HG03521 (cell line): ENCODE data around the gene SLC6A11.

Source experiments
- ATAC-seq: cut with Tn5 transposase; IDR thresholded peaks from one replicate; pipeline ENCODE4 v1.9.1; 2021; ENCODE audit warnings: mild to moderate bottlenecking, moderate library complexity; ENCODE audit not compliant: unreplicated experiment

The SLC6A11 gene

GRCh38 chr3:10816019-10816862 lies at the start of gene SLC6A11:
Gene SLC6A11 (plus strand): TSS chr3:10816228. CDS start chr3:10816266, 38 bp downstream.
- no peak for ATAC-seq

DNA sequence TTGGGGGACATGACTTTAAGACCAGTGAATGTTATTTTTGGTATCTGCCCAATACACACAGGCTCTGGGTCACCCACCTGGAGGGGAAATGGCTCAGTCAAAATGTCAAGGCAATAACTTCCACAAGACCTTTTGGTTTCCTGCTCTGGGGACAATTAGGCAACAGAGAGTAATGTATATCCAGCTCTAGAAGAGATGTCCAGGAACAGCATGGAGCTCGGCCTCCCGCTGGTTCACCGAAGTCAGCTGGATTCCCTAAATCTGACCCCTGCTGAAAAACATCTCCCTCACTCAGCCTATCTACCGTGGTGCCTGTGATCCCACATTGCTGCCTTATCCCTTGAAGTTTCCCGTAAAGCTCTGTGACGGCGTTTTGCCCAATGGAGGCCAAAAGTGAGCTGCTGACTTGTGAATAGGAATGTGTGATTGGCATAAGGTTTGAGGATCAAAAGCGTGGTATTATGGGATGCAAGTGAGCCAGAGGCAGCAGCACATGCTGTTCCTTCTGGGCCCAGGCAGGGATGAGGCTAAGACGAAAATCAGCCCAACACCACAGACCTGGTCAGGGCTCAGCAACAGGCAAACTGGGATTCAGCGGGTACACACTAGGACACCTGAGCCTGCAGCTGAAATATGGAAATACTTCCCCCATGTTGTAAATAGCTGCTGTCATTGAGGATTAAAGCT lies 47.2 kb upstream of the SLC6A11 start:
- ATAC-seq: no peak

DNA sequence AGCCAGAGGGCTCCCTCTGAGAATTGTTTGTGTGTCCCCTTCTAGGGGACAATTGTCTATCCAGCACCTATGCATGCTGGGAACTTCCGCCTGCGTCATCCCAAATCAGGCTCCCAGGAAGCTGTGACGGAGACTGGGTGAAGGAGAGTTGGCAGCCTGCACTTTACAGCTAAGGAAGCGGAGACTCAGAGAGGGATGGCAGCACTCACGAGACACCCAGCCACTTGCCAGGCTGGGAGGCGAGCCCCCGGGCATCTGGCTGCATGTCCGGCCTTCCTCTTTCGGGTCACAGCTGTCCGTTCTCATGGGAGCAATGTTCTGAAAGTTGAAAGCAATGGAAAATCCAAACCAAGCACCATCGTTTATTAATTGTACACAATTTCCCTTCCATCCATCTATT lies 45.5 kb upstream of the SLC6A11 start:
- ATAC-seq: no peak

- no peak for ATAC-seq
These were observed 45.0 kb upstream of the SLC6A11 start for GRCh38 chr3:10770981-10771380.

DNA sequence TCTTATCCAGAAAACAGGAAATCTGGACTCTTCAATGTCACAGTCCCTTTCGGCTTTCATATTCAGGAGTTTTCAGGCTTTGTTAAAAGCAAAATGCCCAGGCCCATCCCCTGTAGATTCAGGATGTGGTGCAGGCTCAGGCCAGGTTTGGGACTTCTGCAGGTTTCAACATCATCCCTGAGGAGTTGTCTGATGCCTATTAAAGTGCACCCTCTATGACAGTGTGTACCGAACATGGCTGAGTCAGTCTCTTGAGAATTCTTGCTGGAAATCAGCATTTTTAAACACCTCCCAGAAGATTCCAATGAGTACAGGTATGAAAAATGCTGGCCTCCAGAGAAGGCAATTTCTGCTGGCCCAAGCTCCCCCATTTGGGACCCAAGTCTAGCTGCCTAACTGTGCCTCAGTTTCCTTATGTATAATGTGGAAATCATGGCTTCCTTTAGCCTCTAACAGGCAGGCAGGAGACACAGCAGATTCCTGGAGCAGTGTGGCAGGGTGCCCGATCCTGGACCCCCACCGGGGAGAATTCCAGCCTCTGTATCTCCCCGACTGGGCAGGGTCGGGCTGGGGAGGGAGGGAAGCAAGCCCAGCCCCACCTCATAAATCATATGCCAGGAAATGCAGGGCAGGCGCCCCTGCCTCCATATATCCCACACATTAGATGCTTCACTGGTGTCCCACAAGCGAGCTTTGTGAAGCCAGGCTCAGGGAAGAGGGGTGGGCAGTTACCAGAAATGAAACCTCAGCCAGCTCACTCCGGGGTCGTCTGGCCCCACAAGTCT lies 44.4 kb upstream of the SLC6A11 start:
- ATAC-seq: no peak

- no peak for ATAC-seq
These were observed 43.5 kb upstream of the SLC6A11 start for GRCh38 chr3:10772271-10773161.

GRCh38 chr3:10774129-10774670 lies 41.8 kb upstream of the SLC6A11 start:
- no peak for ATAC-seq

DNA sequence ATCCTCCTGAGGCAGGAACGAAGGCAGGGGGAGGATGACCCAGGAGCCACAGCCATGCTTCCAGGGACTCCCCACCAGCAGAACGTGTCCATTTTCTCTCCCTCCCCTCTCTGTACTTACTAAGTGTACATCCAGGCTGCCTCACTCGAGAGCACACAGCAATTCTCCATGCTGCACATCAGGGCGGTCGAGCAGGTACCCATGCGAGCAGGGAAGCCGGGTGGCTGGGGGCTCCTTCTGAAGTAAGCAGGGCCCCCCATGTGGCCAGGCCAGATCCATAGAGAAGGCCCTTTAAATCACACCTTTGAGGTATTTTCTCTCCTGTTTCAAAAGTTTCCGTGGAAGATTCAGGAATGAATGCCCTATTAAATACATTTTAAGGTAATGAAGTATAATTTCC lies 41.2 kb upstream of the SLC6A11 start:
- no peak for ATAC-seq

GRCh38 chr3:10775259-10775658 lies 40.8 kb upstream of the SLC6A11 start:
- no peak for ATAC-seq

DNA sequence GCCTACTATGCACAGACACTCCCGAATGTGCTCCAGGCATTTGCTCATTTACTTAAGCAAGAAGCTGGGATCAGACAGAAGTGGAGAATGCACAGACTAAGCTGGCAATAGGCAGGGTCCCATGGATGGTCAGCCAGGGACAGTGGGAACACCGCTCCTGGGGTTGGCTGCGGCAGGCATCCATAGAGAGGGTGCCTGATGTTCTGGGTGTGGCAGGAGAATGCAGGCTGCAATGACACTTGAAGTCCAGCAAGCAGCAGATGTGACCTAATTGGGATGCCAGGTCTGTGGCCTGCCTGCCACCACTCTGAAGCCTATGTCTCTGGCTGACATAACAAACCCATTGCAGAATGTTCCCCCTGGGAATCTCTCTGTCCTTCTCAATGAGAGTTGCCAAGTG lies 40.2 kb upstream of the SLC6A11 start:
- no peak for ATAC-seq

DNA sequence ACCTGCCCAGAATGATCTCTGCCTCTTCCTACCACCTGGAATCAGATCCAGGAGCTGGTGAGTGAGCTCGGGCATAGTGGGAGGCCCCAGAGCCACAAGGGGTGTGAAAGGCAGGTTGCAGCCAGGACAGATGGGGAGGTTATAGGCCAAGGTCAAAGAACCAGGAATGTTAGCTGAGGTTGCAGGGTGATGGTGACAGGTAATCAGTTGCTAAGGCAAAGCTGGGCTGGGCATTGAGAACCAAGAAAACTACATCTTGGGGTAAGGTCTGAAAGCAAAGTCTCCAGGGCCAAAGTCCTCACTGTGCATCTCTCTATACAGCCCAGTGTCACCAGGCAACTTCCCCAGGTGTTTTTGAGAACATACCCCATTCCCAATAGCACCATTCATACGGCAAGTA lies 38.4 kb upstream of the SLC6A11 start:
- ATAC-seq: no peak

DNA sequence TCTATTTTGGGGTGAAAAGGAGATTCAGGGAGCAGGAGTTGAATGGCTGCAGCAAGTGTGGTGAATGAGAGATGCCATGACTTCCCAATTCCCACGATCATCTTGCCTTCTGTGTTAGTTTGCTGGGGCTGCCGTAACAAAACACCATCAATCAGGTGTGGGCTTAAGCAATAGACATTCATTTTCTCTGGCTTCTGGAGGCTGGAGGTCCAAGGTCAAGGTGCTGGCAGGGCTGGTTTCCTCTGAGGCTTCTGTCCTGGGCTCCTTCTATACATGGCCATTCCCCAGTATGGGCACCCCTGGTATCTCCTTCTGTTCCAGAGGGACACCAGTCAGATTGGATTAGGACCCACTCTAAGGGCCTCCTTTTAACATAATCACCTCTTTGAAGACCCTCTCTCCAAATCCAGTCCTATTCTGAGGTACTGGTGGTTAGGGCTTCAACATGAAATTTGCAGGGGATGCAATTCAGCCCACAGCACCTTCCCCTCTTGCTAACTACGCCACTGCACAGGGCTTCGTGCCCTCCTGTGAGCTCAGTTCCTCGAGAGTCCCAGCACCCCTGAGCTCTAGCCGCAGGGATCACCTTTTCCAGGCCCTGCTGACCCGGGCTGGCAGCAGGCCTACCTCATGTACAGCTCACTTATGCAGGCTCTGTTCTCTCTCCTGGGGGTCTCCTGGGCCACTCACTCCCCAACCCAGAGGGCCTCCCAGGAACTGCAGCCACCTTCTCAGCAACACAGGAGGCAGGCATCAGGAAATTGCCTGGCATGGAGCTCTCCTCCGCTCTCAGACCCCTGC lies 37.3 kb upstream of the SLC6A11 start:
- no peak for ATAC-seq

GRCh38 chr3:10779293-10779805 lies 36.7 kb upstream of the SLC6A11 start:
- ATAC-seq: no peak

DNA sequence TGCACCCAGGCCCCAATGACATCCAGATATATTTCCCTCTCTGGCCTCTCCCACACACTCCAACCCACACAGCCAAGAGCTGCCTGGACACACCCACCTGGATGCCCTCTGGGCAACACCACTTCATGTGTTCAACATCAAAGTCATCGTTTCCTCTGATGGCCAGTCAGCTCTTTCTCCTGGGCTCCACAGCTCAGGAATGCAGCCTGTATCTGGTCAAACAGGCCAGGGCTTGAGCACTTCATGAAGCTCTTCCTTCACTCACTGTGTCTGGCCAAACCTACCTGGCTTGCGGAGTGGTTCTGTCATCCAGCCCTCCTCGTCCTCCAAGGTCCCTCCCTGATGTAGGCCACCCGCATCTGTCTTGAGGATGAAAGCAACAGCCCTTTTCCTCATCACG lies 35.8 kb upstream of the SLC6A11 start:
- ATAC-seq: no peak

DNA sequence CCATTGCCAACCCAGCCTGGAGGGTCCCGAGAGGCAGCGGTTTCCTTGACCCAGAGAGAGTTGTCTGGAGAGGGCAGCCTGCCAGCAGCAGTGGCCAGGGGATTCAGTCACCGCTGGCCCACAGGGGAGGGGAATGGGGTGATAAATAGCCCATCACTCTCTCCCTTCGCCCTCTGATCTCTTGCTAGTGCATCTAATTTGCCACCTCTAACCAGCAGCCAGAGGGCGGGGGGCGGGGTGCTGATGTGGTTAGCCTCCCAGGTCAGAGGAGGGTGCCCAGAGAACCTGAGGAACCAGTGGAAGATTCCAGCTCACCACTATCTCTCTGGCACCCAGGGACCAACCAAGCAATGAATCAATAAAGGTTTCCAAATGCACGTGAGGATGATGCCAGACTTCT lies 35.1 kb upstream of the SLC6A11 start:
- ATAC-seq: no peak

DNA sequence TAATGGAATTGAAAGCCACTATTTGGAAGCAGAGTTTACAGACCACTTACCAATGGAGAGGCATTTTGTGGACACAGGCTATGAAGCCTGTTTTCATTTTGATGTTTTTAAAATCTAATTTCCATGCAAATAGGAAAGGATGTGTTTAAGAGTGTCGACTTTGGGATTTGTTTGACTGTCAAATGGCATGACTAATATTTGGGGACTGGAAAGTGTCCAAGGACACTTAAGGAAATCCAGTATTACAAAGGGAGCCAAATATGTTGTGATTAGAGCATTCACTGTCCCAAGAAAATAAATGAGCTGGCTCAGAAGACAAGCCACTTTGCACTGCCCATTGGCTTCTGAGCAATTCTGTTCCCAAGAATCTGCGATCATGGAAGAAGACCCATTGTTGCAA lies 34.0 kb upstream of the SLC6A11 start:
- no peak for ATAC-seq

GRCh38 chr3:10783360-10784351 lies 32.4 kb upstream of the SLC6A11 start:
- ATAC-seq: no peak

GRCh38 chr3:10786640-10787039 lies 29.4 kb upstream of the SLC6A11 start:
- no peak for ATAC-seq
